Esophagus squamous epithelium (tissue), 4 donors: ENCODE results near the gene CYBC1.

Experiments
- POLR2A ChIP-seq, 4 donors: fragments of 450-650 bp; IDR thresholded peaks; one replicate each; pipeline ENCODE4 v1.6.1; 2017; ENCODE audit warnings: antibody characterized with exemption in 4 of 4, mild to moderate bottlenecking in 4 of 4, moderate library complexity in 3 of 4
- TF ChIP-seq, protein P1 (sequence below), 6 experiments: fragments of 450-650 bp in 4 of 6; fragments of 200-600 bp in 2 of 6; sonication (generic) in 2 of 6; IDR thresholded peaks; one replicate each; pipeline ENCODE4 v1.5.1; 2016 to 2019; ENCODE audit warnings: antibody characterized with exemption in 6 of 6, mild to moderate bottlenecking in 4 of 6, moderate library complexity in 4 of 6

DNA sequence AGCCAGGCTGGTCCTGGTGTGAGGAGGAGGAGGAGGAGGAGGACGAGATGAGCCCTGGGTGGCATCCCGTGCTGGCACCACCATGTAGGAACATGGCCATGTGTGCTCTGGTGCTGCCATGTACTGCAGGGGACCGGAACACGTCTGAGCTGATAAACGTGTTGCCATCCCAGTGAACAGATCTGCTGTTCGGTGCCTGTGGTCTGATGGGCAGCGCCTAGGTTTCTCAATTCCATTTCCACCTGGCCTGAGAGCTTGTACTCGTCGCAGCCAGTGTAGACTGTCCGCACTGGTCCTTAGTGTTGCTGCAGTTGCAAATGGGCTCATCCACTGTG lies 40.6 kb upstream of the CYBC1 start:
- TF ChIP-seq, protein P1, sequence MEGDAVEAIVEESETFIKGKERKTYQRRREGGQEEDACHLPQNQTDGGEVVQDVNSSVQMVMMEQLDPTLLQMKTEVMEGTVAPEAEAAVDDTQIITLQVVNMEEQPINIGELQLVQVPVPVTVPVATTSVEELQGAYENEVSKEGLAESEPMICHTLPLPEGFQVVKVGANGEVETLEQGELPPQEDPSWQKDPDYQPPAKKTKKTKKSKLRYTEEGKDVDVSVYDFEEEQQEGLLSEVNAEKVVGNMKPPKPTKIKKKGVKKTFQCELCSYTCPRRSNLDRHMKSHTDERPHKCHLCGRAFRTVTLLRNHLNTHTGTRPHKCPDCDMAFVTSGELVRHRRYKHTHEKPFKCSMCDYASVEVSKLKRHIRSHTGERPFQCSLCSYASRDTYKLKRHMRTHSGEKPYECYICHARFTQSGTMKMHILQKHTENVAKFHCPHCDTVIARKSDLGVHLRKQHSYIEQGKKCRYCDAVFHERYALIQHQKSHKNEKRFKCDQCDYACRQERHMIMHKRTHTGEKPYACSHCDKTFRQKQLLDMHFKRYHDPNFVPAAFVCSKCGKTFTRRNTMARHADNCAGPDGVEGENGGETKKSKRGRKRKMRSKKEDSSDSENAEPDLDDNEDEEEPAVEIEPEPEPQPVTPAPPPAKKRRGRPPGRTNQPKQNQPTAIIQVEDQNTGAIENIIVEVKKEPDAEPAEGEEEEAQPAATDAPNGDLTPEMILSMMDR (IDR thresholded peaks at IDR 0.05), result no peak
- TF ChIP-seq POLR2A (IDR thresholded peaks at IDR 0.05), result no peak
